HepG2 (cell line): Measurements from ENCODE around the gene MC1R. TPM values are rescaled to one million over a fixed set of nuclear protein-coding genes. Genes with fewer than 3 reads are reported as not detected.

ENCODE experiments used
- BHLHE40 ChIP-seq: IDR thresholded peaks from 2 replicates; pipeline ENCODE4 v1.6.1; 2011; ENCODE audit warnings: low read length, improper control_type of control experiment
- HNF1B ChIP-seq: sonication (generic); formaldehyde crosslinking; IDR thresholded peaks from 2 replicates; pipeline ENCODE4 v1.5.1; 2020; ENCODE audit warnings: mild to moderate bottlenecking, moderate library complexity, missing genetic modification reagents
- JUND ChIP-seq: sonication (generic); formaldehyde crosslinking; IDR thresholded peaks from 2 replicates; pipeline ENCODE4 v1.8.0; 2022; ENCODE audit warnings: mild to moderate bottlenecking, missing genetic modification reagents
- MIER2 ChIP-seq: IDR thresholded peaks from 2 replicates; pipeline ENCODE4 v1.6.1; 2016; ENCODE audit warnings: missing biosample characterization, missing genetic modification reagents
- PBX2 ChIP-seq: IDR thresholded peaks from 2 replicates; pipeline ENCODE4 v1.6.1; 2016; ENCODE audit warnings: control low read depth
- POLR2A ChIP-seq, 2 experiments: IDR thresholded peaks; 2 replicates each; pipeline ENCODE4 v1.6.1; 2011; ENCODE audit warnings: low read depth in 2 of 2, low read length in 2 of 2, mild to moderate bottlenecking in 1 of 2, moderate library complexity in 1 of 2; ENCODE audit not compliant: insufficient read depth in 1 of 2
- SMAD1 ChIP-seq: sonication (generic); formaldehyde crosslinking; IDR thresholded peaks from 2 replicates; pipeline ENCODE4 v1.4.0; 2020; ENCODE audit warnings: missing genetic modification reagents, low read depth, mild to moderate bottlenecking, borderline replicate concordance
- SRY ChIP-seq: sonication (generic); formaldehyde crosslinking; IDR thresholded peaks from 2 replicates; pipeline ENCODE4 v1.8.0; 2022; ENCODE audit warnings: mild to moderate bottlenecking, missing genetic modification reagents
- TFE3 ChIP-seq: IDR thresholded peaks from 2 replicates; pipeline ENCODE4 v1.6.1; 2016
- WIZ ChIP-seq: sonication (generic); formaldehyde crosslinking; IDR thresholded peaks from 2 replicates; pipeline ENCODE4 v1.5.1; 2020; ENCODE audit warnings: mild to moderate bottlenecking, missing genetic modification reagents
- ZFP91 ChIP-seq: sonication (generic); formaldehyde crosslinking; IDR thresholded peaks from 2 replicates; pipeline ENCODE4 v1.9.0; 2022; ENCODE audit warnings: missing genetic modification reagents, mild to moderate bottlenecking, borderline replicate concordance
- ZNF350 ChIP-seq: sonication (generic); formaldehyde crosslinking; IDR thresholded peaks from 2 replicates; pipeline ENCODE4 v1.4.0; 2020; ENCODE audit warnings: mild to moderate bottlenecking, low read depth, missing genetic modification reagents, borderline replicate concordance
- polyA plus RNA-seq, 8 experiments: library from polyadenylated mRNA; depleted of rRNA in 3 of 8; stranded (reverse) in 7 of 8; unstranded in 1 of 8; fragments of >200 nt; fragmentation: Illumina TruSeq in 4 of 8; extraction: Trizol in 4 of 8; gene quantifications; 2 replicates each; pipeline versions ENCODE4 v1.2.1 to v1.2.3, GENCODE V29; 2011 to 2016; ENCODE audit warnings: low read depth in 4 of 8, missing spikeins in 1 of 8, mixed read lengths in 1 of 8; ENCODE audit not compliant: insufficient read depth in 1 of 8
- total RNA-seq, 5 experiments: library from RNA; depleted of rRNA; stranded (reverse); fragments of >200 nt; fragmentation: Illumina TruSeq; extraction: Trizol; gene quantifications; 2 replicates each; pipeline ENCODE4 v1.2.3, GENCODE V29; 2016; ENCODE audit warnings: low read depth in 1 of 5
- TF ChIP-seq, protein P1 (sequence below): sonication (generic); formaldehyde crosslinking; IDR thresholded peaks from 2 replicates; pipeline ENCODE4 v1.5.1; 2020; ENCODE audit warnings: mild to moderate bottlenecking, missing genetic modification reagents, borderline replicate concordance
- TF ChIP-seq, protein P2 (sequence below): sonication (generic); formaldehyde crosslinking; IDR thresholded peaks from 2 replicates; pipeline ENCODE4 v1.4.0; 2020; ENCODE audit warnings: low read depth, missing genetic modification reagents
- TF ChIP-seq, protein P3 (sequence below): sonication (generic); formaldehyde crosslinking; IDR thresholded peaks from 2 replicates; pipeline ENCODE4 v1.8.1; 2023; ENCODE audit warnings: mild to moderate bottlenecking, moderate library complexity, missing genetic modification reagents

MC1R gene
- total and polyA plus RNA-seq, 2 of the 13 experiments (the other 11 are each of a cell fraction or from before 2014, with no cell fraction given) = 9.1 to 14.8 TPM

GRCh38 chr16:89921702-89922476, 3.2 kb downstream of the MC1R start (continued):
- TF ChIP-seq TFE3 (CRISPR knock-in tag) (peak; percentile 76), WIZ (CRISPR knock-in tag) (0 out of 2 replicates have a peak, but pooled peaks have one; percentile 7), JUND (CRISPR knock-in tag) (peak; percentile 90), PBX2 (CRISPR knock-in tag) (no peak), POLR2A (IDR thresholded peaks at IDR 0.05; ENCODE audit: insufficient read depth in 1 of 2, low read depth in 2 of 2, low read length in 2 of 2) (peak in 1 of 2 experiments; percentile 83; a peak in 2 of 4 replicates), BHLHE40 (peak; percentile 47; the same call in 1 of the 2 replicates), ZNF350 (CRISPR knock-in tag) (peak; percentile 73; the same call in 1 of the 2 replicates), SMAD1 (no peak), HNF1B (CRISPR knock-in tag) (peak; percentile 68), SRY (CRISPR knock-in tag) (peak; percentile 82; the same call in 1 of the 2 replicates), ZFP91 (peak; percentile 55; the same call in 1 of the 2 replicates), MIER2 (CRISPR knock-in tag) (peak; percentile 30; the same call in 1 of the 2 replicates)
- TF ChIP-seq, protein P1, sequence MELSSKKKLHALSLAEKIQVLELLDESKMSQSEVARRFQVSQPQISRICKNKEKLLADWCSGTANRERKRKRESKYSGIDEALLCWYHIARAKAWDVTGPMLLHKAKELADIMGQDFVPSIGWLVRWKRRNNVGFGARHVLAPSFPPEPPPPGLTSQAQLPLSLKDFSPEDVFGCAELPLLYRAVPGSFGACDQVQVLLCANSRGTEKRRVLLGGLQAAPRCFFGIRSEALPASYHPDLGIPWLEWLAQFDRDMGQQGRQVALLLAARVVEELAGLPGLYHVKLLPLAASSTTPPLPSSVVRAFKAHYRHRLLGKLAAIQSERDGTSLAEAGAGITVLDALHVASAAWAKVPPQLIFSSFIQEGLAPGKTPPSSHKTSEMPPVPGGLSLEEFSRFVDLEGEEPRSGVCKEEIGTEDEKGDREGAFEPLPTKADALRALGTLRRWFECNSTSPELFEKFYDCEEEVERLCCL (CRISPR knock-in tag) = no peak
- TF ChIP-seq, protein P2, sequence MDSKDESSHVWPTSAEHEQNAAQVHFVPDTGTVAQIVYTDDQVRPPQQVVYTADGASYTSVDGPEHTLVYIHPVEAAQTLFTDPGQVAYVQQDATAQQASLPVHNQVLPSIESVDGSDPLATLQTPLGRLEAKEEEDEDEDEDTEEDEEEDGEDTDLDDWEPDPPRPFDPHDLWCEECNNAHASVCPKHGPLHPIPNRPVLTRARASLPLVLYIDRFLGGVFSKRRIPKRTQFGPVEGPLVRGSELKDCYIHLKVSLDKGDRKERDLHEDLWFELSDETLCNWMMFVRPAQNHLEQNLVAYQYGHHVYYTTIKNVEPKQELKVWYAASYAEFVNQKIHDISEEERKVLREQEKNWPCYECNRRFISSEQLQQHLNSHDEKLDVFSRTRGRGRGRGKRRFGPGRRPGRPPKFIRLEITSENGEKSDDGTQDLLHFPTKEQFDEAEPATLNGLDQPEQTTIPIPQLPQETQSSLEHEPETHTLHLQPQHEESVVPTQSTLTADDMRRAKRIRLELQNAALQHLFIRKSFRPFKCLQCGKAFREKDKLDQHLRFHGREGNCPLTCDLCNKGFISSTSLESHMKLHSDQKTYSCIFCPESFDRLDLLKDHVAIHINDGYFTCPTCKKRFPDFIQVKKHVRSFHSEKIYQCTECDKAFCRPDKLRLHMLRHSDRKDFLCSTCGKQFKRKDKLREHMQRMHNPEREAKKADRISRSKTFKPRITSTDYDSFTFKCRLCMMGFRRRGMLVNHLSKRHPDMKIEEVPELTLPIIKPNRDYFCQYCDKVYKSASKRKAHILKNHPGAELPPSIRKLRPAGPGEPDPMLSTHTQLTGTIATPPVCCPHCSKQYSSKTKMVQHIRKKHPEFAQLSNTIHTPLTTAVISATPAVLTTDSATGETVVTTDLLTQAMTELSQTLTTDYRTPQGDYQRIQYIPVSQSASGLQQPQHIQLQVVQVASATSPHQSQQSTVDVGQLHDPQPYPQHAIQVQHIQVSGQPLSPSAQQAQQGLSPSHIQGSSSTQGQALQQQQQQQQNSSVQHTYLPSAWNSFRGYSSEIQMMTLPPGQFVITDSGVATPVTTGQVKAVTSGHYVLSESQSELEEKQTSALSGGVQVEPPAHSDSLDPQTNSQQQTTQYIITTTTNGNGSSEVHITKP (CRISPR knock-in tag) = peak; percentile 52; the same call in 1 of the 2 replicates
- TF ChIP-seq, protein P3, sequence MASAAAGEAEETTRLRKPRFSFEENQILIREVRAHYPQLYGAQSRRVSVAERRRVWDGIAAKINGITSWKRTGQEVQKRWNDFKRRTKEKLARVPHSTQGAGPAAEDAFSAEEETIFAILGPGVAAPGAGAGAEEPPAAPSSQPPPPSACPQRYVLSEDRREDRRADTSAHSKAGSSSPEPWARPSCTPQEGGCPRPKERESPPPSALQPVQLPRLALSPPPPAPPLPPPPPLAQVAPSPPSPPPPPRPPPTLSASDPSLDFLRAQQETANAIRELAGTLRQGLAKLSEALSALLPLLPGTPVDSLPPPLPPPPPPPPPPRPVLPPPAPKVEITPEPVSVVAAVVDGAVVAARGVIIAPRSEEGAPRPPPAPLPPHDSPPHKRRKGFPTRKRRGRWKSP = peak; percentile 93
